Right lobe of liver (tissue), 6 donors: ENCODE data around the gene TAPBPL. TPM values are rescaled to one million over a fixed set of nuclear protein-coding genes. Genes with fewer than 3 reads are reported as not detected.
"Not testable (repeated sequence)": the region's sequence is repeated elsewhere in the genome, so short reads cannot be mapped to it uniquely, and the experiment has no call there.

Source experiments
- ATAC-seq, 4 donors: fragments of 200-7000 bp; cut with Tn5 transposase; one replicate each; pipeline ENCODE4 v1.9.1; 2020; ENCODE audit warnings: mild to moderate bottlenecking in 4 of 4, moderate library complexity in 4 of 4
- DNase-seq, 3 donors: peaks; one replicate each; pipeline ENCODE4 v3.0.0-alpha.2; 2020
- H3K27ac ChIP-seq, 3 donors: fragments of 200-600 bp; one replicate each; pipeline ENCODE4 v1.8.0; 2022
- H3K27me3 ChIP-seq, 2 donors: fragments of 200-600 bp; one replicate each; pipeline ENCODE4 v1.8.0; 2022
- H3K36me3 ChIP-seq, 4 donors: fragments of 200-600 bp; sonication (generic) in 1 of 4; one replicate each; pipeline versions ENCODE4 v1.5.1 to v1.8.0; 2017 to 2022; ENCODE audit warnings: control low read depth in 1 of 4
- H3K4me1 ChIP-seq, 4 donors: fragments of 200-600 bp; sonication (generic) in 1 of 4; one replicate each; pipeline versions ENCODE4 v1.5.1 to v1.8.0; 2017 to 2022; ENCODE audit warnings: control low read depth in 1 of 4
- H3K4me3 ChIP-seq, 3 donors: fragments of 200-600 bp; one replicate each; pipeline ENCODE4 v1.8.0; 2022
- H3K9me3 ChIP-seq, 4 donors: fragments of 200-600 bp; sonication (generic) in 1 of 4; one replicate each; pipeline versions ENCODE4 v1.5.1 to v1.8.0; 2017 to 2022; ENCODE audit warnings: control low read depth in 1 of 4
- POLR2A ChIP-seq: fragments of 450-650 bp; IDR thresholded peaks from one replicate; pipeline ENCODE4 v1.6.1; 2017; ENCODE audit warnings: antibody characterized with exemption, mild to moderate bottlenecking
- WGBS: methylation state at CpG from one replicate; pipeline ENCODE4 v1.1.6; 2018; ENCODE audit warnings: low coverage, low lambda C conversion rate; ENCODE audit not compliant: insufficient coverage; ENCODE audit errors: missing lambda C conversion rate; 5-methylcytosine and 5-hydroxymethylcytosine counted together
- intact Hi-C, 2 donors: fragments of 100-400 bp; cut with DNase I; formaldehyde crosslinking; loops; one replicate each; pipeline versions ENCODE4 v1.11.2 to v1.14.1; 2022
- total RNA-seq, 6 experiments: library from RNA; depleted of rRNA in 2 of 6; stranded (reverse); fragments of >200 nt in 2 of 6; fragmentation: NEBNext Ultra II Directional in 3 of 6; extraction: Animal tissue kit (Norgen Biotek cat#: 25700) in 3 of 6; gene quantifications; one replicate each; pipeline versions ENCODE4 v1.1.0 to v1.2.4, GENCODE V29; 2016 to 2023
- TF ChIP-seq, protein P1 (sequence below), 4 donors: fragments of 200-600 bp in 3 of 4; fragments of 450-650 bp in 1 of 4; IDR thresholded peaks; one replicate each; pipeline versions ENCODE4 v1.5.1 to v1.8.0; 2016 to 2022; ENCODE audit warnings: antibody characterized with exemption in 4 of 4, mild to moderate bottlenecking in 2 of 4
- donor health status: DM: no; HTN: yes; CAD: no.
- donor health status: DM: no; HTN: no; CAD: no.
- donor health status: DM: no; HTN: no; CAD: no.
- donor health status: DM: no; HTN: yes; CAD: no.
- donor health status: DM: no; HTN: yes; CAD: no.

The TAPBPL gene
- total RNA-seq, 6 experiments from 2014 or later, result 13.8 to 29.3 (median 21.4) TPM

DNA sequence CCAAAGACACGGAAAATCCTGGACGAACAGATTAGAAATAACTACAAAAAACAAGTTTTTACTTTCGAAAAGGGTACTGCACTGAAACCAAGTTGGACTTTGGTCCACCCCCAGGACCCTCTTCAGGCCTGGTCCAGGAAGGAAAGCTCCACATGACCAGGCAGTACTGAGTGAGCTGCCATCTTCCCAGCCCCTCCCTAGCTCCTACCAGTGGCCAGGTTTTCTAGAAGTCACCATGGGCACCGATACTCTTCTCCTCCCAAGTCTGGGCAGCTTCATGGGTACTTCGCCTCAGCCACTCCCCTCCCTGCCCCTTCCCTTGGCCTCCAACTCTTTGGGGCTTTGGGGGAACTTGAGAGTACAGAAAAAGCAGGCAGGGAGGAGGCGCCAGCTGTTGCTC is 12.0 kb downstream of the TAPBPL start:
- Histone ChIP-seq H3K36me3 (peaks cover 0 to 70% (median 37%) of the 10 kb centered on the region in 4 donors), H3K27me3 (no peaks in the 10 kb centered on the region), H3K9me3 (no peaks in the 10 kb centered on the region), H3K4me1 (peaks cover 0 to 19% (median 9%) of the 10 kb centered on the region in 4 donors), H3K27ac (peak overlapping the region in 1 of 3 donors; percentile 27), H3K4me3 (no peak overlapping the region)
- ATAC-seq (no peak), DNase-seq (no peak)
- no peak for TF ChIP-seq POLR2A
- TF ChIP-seq, protein P1, sequence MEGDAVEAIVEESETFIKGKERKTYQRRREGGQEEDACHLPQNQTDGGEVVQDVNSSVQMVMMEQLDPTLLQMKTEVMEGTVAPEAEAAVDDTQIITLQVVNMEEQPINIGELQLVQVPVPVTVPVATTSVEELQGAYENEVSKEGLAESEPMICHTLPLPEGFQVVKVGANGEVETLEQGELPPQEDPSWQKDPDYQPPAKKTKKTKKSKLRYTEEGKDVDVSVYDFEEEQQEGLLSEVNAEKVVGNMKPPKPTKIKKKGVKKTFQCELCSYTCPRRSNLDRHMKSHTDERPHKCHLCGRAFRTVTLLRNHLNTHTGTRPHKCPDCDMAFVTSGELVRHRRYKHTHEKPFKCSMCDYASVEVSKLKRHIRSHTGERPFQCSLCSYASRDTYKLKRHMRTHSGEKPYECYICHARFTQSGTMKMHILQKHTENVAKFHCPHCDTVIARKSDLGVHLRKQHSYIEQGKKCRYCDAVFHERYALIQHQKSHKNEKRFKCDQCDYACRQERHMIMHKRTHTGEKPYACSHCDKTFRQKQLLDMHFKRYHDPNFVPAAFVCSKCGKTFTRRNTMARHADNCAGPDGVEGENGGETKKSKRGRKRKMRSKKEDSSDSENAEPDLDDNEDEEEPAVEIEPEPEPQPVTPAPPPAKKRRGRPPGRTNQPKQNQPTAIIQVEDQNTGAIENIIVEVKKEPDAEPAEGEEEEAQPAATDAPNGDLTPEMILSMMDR (IDR thresholded peaks at IDR 0.05), result no peak
- WGBS, result 75% methylated on average over 5 of the region's 6 CpGs
- intact Hi-C loops, result loop anchor here in 1 of 2 donors (5.0 kb wide), 1 partner anchor 42 kb away; no protein-coding TSS in a partner anchor

DNA sequence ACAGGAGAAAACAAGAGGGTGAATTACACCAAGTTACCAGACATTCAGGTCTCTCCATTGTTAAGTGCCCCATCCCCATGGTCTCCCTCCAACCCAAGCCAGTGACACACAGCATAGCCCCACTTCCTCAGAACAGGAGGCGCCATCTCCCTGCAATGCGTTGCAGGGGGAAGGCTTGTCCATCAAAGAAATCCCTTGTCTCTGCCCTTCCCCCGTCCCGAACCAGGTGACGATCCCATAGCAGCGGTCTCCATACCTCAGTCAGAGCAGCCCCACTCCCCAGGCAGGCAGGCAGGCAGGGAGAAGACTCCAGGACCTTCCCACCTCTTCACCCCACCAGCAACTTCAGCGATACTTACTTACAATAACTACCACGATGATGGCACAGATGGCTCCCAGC is 12.7 kb downstream of the TAPBPL start:
- Histone ChIP-seq H3K4me1 (peaks cover 0 to 26% (median 12%) of the 10 kb centered on the region in 4 donors), H3K27me3 (no peaks in the 10 kb centered on the region), H3K9me3 (no peaks in the 10 kb centered on the region), H3K4me3 (no peak overlapping the region), H3K36me3 (peaks cover 0 to 63% (median 33%) of the 10 kb centered on the region in 4 donors), H3K27ac (no peak overlapping the region)
- no peak for ATAC-seq
- TF ChIP-seq, protein P1 (IDR thresholded peaks at IDR 0.05), result no peak
- no peak for TF ChIP-seq POLR2A
- WGBS, result 100% methylated on average over 3 of the region's 8 CpGs
- DNase-seq, result no peak
- intact Hi-C loops, result loop anchor here in 1 of 2 donors (5.0 kb wide), 1 partner anchor 42 kb away; no protein-coding TSS in a partner anchor

DNA sequence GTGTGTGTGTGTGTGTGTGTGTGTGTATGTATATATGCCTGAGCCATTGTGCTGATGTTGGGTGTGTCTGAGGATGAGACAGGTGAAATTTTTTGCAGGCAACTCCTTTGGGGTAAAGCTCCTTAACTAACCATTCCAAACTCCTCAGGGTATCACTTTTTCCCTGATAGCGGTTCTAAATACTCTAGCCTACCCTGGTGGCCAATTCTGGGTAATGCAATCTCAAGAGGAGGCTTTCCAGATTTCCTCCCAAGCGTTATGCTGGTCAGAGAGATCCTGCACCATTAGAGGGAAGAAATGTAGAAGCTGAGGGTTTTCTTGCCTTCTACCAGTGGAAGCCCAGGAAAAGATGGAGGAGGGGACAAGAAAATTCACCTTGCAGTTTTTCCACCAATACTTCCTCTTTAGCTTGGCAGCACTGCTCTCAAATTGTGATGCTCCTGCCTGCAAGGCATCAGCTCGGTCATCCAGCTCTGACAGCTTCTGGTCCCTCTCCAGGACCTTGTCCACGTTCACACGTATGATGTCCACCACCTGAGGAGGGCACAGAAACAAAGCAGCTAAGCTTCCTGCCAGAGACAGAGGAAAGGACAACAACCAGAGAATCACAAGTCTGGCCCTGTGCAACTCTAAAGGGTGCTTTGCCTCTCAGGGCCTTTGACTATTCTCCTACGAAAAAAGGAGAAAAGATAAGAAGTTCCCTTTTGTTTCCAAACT is 13.8 kb downstream of the TAPBPL start:
- H3K27ac ChIP-seq, result no peak overlapping the region
- TF ChIP-seq, protein P1 (IDR thresholded peaks at IDR 0.05), result peak; percentile 67 to 85 (median 72)
- TF ChIP-seq POLR2A, result no peak
- DNase-seq, result no peak
- no peaks in the 10 kb centered on the region for H3K9me3 ChIP-seq
- no peak overlapping the region for H3K4me3 ChIP-seq
- peaks cover 0 to 54% (median 27%) of the 10 kb centered on the region in 4 donors for H3K36me3 ChIP-seq
- 19% methylated on average over 5 of the region's 6 CpGs for WGBS
- ATAC-seq, result peak; percentile 46 to 58 (median 50)
- intact Hi-C loops, result no loop called here
- peaks cover 0 to 29% (median 14%) of the 10 kb centered on the region in 4 donors for H3K4me1 ChIP-seq
- H3K27me3 ChIP-seq, result no peaks in the 10 kb centered on the region

DNA sequence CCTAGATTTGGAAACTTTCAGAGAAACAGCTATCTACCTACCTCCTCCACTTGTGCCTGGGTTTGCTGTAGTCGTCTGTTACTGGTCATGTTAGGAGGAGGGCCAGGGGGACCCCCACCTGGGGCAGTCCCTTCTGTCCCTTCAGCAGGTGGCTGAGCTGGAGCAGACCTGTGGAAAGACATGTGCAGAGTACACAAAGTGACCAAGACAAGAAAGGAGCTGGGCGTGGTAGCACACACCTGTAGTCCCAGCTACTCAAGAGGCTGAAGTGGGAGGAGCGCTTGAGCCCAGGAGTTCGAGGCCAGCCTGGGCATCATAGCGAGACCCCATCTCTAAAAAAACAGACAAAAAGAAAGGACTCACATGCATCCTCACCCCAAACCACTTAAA is 14.3 kb downstream of the TAPBPL start:
- Histone ChIP-seq H3K36me3 (peaks cover 0 to 48% (median 26%) of the 10 kb centered on the region in 4 donors), H3K4me1 (peaks cover 0 to 29% (median 14%) of the 10 kb centered on the region in 4 donors), H3K27ac (no peak overlapping the region), H3K27me3 (no peaks in the 10 kb centered on the region), H3K4me3 (no peak overlapping the region), H3K9me3 (no peaks in the 10 kb centered on the region)
- intact Hi-C loops, result no loop called here
- TF ChIP-seq, protein P1 (IDR thresholded peaks at IDR 0.05), result no peak
- no peak for TF ChIP-seq POLR2A
- ATAC-seq, result no peak
- no peak for DNase-seq
- 91% methylated on average over 4 of the region's 5 CpGs for WGBS

DNA sequence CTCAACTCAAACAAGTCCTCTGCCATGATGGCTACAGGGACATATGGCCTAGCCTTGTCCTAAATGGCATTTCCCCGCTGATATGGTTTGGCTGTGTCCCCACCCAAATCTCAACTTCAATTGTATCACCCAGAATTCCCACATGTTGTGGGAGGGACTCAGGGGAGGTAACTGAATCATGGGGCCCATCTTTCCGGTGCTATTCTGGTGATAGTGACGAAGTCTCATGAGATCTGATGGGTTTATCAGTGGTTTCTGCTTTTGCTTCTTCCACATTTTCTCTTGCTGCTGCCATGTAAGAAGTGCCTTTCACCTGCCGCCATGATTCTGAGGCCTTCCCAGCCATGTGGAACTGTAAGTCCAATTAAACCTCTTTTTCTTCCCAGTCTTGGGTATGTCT is 14.9 kb downstream of the TAPBPL start:
- intact Hi-C loops, H3K9me3 ChIP-seq, H3K4me3 ChIP-seq, ATAC-seq, H3K27ac ChIP-seq, DNase-seq, H3K27me3 ChIP-seq: not testable (repeated sequence)
- peaks cover 0 to 33% (median 14%) of the 10 kb centered on the region in 4 donors for H3K4me1 ChIP-seq
- H3K36me3 ChIP-seq, result peaks cover 0 to 43% (median 24%) of the 10 kb centered on the region in 4 donors
- 81% methylated on average over 4 of the region's 4 CpGs for WGBS

DNA sequence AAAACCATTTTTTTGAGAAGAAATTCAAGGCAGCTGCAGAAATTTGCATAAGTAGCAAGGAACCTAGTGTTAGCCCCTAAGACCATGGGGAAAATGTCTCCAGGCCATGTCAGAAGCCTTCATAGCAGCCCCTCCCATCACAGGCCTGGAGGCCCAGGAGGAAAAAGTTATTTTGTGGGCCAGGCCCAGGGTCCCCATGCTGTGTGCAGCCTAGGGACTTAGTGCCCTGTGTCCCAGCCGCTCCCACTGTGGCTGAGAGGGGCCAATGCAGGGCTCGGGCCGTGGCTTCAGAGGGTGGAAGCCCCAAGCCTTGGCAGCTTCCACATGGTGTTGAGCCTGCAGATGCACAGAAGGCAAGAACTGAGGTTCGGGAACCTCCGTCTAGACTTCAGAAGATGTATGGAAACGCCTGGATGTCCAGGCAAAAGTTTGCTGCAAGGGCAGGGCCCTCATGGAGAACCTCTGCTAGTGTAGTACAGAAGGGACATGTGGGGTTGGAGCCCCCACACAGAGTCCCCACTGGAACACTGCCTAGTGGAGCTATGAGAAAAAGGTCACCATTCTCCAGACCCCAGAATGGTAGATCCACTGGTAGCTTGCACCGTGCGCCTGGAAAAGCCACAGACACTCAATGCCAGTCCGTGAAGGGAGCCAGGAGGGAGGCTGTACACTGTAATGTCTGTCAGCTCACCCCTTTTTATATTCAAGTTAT is 15.9 kb downstream of the TAPBPL start:
- H3K9me3 ChIP-seq, ATAC-seq, H3K27me3 ChIP-seq, DNase-seq, intact Hi-C loops, H3K4me3 ChIP-seq: not testable (repeated sequence)
- H3K4me1 ChIP-seq, result peaks cover 0 to 33% (median 14%) of the 10 kb centered on the region in 4 donors
- WGBS, result 94% methylated on average over 6 of the region's 9 CpGs
- H3K36me3 ChIP-seq, result peaks cover 0 to 34% (median 19%) of the 10 kb centered on the region in 4 donors
- H3K27ac ChIP-seq, result peak overlapping the region in 2 of 3 donors; percentile 42 to 80
